Ishikawa (cell line): ENCODE results near the gene SZT2.

Source experiments
- EGR1 ChIP-seq: IDR thresholded peaks from 2 replicates; pipeline ENCODE4 v1.6.1; 2012
- TF ChIP-seq, protein P1 (sequence below): IDR thresholded peaks from 2 replicates; pipeline ENCODE4 v1.6.1; 2012
- TF ChIP-seq, protein P2 (sequence below): IDR thresholded peaks from 2 replicates; pipeline ENCODE4 v1.6.1; 2012

DNA sequence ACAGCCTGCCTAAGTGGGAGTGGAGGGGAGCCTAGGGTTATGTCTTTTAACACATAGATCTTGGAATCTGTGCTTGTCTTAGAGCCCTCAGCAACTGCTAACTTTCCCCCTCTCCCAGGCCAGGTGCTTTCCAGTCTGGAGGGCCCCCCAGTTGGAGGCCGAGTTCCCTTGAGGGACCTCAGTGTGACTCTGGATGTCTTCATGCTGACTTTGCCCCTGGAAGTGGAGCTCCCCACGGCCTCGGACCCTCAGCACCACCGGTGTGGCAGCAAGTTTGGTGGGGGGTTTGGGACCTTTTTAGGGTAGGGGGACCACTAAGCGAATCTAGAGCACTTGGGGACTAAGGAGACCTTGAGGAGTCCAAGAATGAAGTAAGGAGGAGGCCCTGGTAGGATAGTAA is 41.1 kb downstream of the SZT2 start:
- TF ChIP-seq EGR1: no peak
- TF ChIP-seq, protein P1, sequence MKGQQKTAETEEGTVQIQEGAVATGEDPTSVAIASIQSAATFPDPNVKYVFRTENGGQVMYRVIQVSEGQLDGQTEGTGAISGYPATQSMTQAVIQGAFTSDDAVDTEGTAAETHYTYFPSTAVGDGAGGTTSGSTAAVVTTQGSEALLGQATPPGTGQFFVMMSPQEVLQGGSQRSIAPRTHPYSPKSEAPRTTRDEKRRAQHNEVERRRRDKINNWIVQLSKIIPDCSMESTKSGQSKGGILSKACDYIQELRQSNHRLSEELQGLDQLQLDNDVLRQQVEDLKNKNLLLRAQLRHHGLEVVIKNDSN: no peak
- TF ChIP-seq, protein P2, sequence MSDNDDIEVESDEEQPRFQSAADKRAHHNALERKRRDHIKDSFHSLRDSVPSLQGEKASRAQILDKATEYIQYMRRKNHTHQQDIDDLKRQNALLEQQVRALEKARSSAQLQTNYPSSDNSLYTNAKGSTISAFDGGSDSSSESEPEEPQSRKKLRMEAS: no peak
